Spleen (tissue), 11 donors: ENCODE results near the gene SLC39A11. TPM values are rescaled to one million over a fixed set of nuclear protein-coding genes. Genes with fewer than 3 reads are reported as not detected.

ENCODE experiments used
- DNase-seq: peaks from one replicate; pipeline ENCODE4 v3.0.0-alpha.2; 2020
- H3K27ac ChIP-seq, 8 donors: fragments of 200-600 bp; sonication (generic) in 7 of 8; 1 replicate in 4 of 8; 2 replicates in 4 of 8; pipeline versions ENCODE4 v1.5.0 to v1.8.0; 2016 to 2021; ENCODE audit warnings: inconsistent platforms in 4 of 8, mild to moderate bottlenecking in 4 of 8, moderate library complexity in 1 of 8
- H3K27me3 ChIP-seq, 7 donors: fragments of 200-600 bp; sonication (generic) in 6 of 7; replicated peaks in 1 of 7; 1 replicate in 4 of 7; 2 replicates in 3 of 7; pipeline versions ENCODE4 v1.5.0 to v1.8.0; 2016 to 2021; ENCODE audit warnings: inconsistent platforms in 3 of 7, mild to moderate bottlenecking in 1 of 7
- H3K36me3 ChIP-seq, 6 donors: fragments of 200-600 bp; sonication (generic) in 5 of 6; 1 replicate in 4 of 6; 2 replicates in 2 of 6; pipeline versions ENCODE4 v1.5.0 to v1.8.0; 2016 to 2021; ENCODE audit warnings: inconsistent platforms in 2 of 6
- H3K4me1 ChIP-seq, 6 donors: fragments of 200-600 bp; sonication (generic) in 5 of 6; 1 replicate in 3 of 6; 2 replicates in 3 of 6; pipeline versions ENCODE4 v1.5.0 to v1.8.0; 2016 to 2021; ENCODE audit warnings: inconsistent platforms in 3 of 6
- H3K4me3 ChIP-seq, 8 donors: fragments of 200-600 bp; sonication (generic) in 7 of 8; 1 replicate in 4 of 8; 2 replicates in 4 of 8; pipeline versions ENCODE4 v1.5.0 to v1.8.0; 2016 to 2021; ENCODE audit warnings: inconsistent platforms in 4 of 8, mild to moderate bottlenecking in 4 of 8, moderate library complexity in 2 of 8
- H3K9me3 ChIP-seq, 8 donors: fragments of 200-600 bp; sonication (generic) in 7 of 8; 1 replicate in 4 of 8; 2 replicates in 4 of 8; pipeline versions ENCODE4 v1.5.0 to v1.8.0; 2016 to 2021; ENCODE audit warnings: inconsistent platforms in 4 of 8
- POLR2A ChIP-seq, 3 donors: fragments of 450-650 bp; IDR thresholded peaks; one replicate each; pipeline ENCODE4 v1.5.1; 2017; ENCODE audit warnings: antibody characterized with exemption in 3 of 3, mild to moderate bottlenecking in 1 of 3
- POLR2AphosphoS5 ChIP-seq, 3 donors: sonication (generic); formaldehyde crosslinking; IDR thresholded peaks; one replicate each; pipeline ENCODE4 v1.5.1; 2017; ENCODE audit warnings: antibody characterized with exemption in 3 of 3
- WGBS, 5 donors: extraction: QIAGEN DNeasy Blood & Tissue Kit in 3 of 5; methylation state at CpG; one replicate each; pipeline versions ENCODE4 v1.1.5 to v1.1.7; 2013 to 2018; 5-methylcytosine and 5-hydroxymethylcytosine counted together
- intact Hi-C: fragments of 100-400 bp; cut with DNase I; formaldehyde crosslinking; loops from one replicate; pipeline ENCODE4 v1.15.0; 2023; ENCODE audit warnings: low total_unique reads
- polyA plus RNA-seq, 3 donors: library from polyadenylated mRNA; stranded (reverse); fragments of 200-250 nt; gene quantifications; one replicate each; pipeline ENCODE4 v1.2.1, GENCODE V29; 2013
- total RNA-seq, 7 donors: library from RNA; depleted of rRNA in 3 of 7; stranded (reverse); fragments of >200 nt in 3 of 7; fragmentation: NEBNext Ultra II Directional in 4 of 7; extraction: Animal tissue kit (Norgen Biotek cat#: 25700) in 4 of 7; gene quantifications; one replicate each; pipeline versions ENCODE4 v1.1.0 to v1.2.1, GENCODE V29; 2016 to 2021
- TF ChIP-seq, protein P1 (sequence below), 11 experiments: fragments of 200-600 bp in 7 of 11; fragments of 450-650 bp in 4 of 11; sonication (generic) in 4 of 11; IDR thresholded peaks in 8 of 11; conservative IDR thresholded peaks in 3 of 11; 1 replicate in 7 of 11; 2 replicates in 4 of 11; pipeline versions ENCODE4 v1.4.0 to v1.8.0; 2016 to 2021; ENCODE audit warnings: antibody characterized with exemption in 11 of 11, inconsistent platforms in 4 of 11, mild to moderate bottlenecking in 1 of 11
- donor health status: healthy with polysubstance abuse.
- donor health status: DM: no; HTN: no; CAD: no; lungs with moderate emphysema.
- donor health status: DM: no; HTN: no; CAD: no.
- donor health status: Bipolar disorder and iron deficiency.
- donor health status: healthy.
- donor health status: DM: no; HTN: no; CAD: no.
- donor health status: DM: yes; HTN: yes; CAD: no.

Gene SLC39A11
- total and polyA plus RNA-seq, 10 donors = 4.1 to 45.2 (median 27.8) TPM

DNA sequence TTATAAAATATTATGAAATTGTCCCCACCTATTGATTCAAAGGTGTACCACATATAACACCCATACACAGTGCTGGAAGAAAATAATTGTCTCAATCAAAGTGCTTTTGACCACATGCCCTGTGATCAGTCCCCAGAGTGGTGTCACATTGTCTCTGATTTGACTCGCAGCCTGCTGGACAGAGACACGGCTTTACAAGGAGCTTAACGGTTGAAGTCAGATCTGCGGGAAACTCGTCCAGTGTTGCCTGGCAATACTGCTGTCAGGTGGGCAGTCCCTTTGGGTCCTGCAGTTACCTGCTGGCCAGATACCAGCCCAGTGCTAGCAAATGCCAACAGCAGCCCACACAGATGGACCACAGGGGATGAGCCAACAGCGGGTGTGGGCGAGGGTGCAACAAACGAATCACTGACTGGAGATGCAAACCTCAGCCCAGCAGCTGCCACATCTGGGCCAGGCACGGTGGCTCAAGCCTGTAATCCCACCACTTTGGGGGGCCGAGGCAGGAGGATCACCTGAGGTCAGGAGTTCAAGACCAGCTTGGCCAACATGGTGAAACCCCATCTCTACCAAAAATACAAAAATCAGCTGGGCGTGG is 46.2 kb upstream of the SLC39A11 start:
- peaks cover 0 to 33% (median 12%) of the 10 kb centered on the region in 6 donors for H3K4me1 ChIP-seq
- H3K4me3 ChIP-seq = no peak overlapping the region
- no peaks in the 10 kb centered on the region for H3K36me3 ChIP-seq
- H3K9me3 ChIP-seq = no peaks in the 10 kb centered on the region
- TF ChIP-seq POLR2AphosphoS5 (IDR thresholded peaks at IDR 0.05) (no peak), POLR2A (IDR thresholded peaks at IDR 0.05) (no peak)
- TF ChIP-seq, protein P1, sequence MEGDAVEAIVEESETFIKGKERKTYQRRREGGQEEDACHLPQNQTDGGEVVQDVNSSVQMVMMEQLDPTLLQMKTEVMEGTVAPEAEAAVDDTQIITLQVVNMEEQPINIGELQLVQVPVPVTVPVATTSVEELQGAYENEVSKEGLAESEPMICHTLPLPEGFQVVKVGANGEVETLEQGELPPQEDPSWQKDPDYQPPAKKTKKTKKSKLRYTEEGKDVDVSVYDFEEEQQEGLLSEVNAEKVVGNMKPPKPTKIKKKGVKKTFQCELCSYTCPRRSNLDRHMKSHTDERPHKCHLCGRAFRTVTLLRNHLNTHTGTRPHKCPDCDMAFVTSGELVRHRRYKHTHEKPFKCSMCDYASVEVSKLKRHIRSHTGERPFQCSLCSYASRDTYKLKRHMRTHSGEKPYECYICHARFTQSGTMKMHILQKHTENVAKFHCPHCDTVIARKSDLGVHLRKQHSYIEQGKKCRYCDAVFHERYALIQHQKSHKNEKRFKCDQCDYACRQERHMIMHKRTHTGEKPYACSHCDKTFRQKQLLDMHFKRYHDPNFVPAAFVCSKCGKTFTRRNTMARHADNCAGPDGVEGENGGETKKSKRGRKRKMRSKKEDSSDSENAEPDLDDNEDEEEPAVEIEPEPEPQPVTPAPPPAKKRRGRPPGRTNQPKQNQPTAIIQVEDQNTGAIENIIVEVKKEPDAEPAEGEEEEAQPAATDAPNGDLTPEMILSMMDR (IDR thresholded peaks at IDR 0.05 in 8 of 11, conservative IDR thresholded peaks at IDR 0.05 in 3 of 11) = no peak
- DNase-seq = no peak
- 75 to 82% (median 79%) methylated on average over 10 to 11 of the region's 11 CpGs for WGBS, 5 donors
- intact Hi-C loops = no loop called here
- H3K27me3 ChIP-seq = peaks cover 0 to 5% (median 0%) of the 10 kb centered on the region in 7 donors
- H3K27ac ChIP-seq = no peak overlapping the region

DNA sequence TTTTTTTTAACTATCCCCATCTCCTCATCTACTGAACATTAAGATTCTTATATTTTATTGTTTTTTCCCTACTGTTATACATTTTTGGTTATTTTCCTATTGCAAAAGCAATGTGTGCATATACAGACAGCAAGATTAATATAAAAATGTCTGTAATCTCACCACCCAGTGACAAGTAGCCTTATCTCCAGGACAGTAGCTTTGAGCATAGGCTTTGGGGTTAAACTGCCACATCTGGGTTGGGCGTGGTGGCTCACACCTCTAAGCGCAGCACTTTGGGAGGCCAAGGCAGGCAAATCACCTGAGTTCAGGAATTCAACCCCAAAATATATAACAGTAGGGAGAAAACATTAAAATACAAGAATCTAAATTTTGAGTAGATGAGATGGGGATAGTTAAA is 44.9 kb upstream of the SLC39A11 start:
- 87 to 93% (median 91%) methylated on average over 2 of the region's 2 CpGs for WGBS, 5 donors
- no peak for DNase-seq
- TF ChIP-seq POLR2A (IDR thresholded peaks at IDR 0.05) (no peak), POLR2AphosphoS5 (IDR thresholded peaks at IDR 0.05) (no peak)
- TF ChIP-seq, protein P1 (IDR thresholded peaks at IDR 0.05 in 8 of 11, conservative IDR thresholded peaks at IDR 0.05 in 3 of 11) = no peak
- Histone ChIP-seq H3K27me3 (peaks cover 0 to 5% (median 0%) of the 10 kb centered on the region in 7 donors), H3K36me3 (no peaks in the 10 kb centered on the region), H3K27ac (no peak overlapping the region), H3K4me1 (peaks cover 0 to 23% (median 5%) of the 10 kb centered on the region in 6 donors), H3K9me3 (no peaks in the 10 kb centered on the region), H3K4me3 (no peak overlapping the region)
- intact Hi-C loops = no loop called here

DNA sequence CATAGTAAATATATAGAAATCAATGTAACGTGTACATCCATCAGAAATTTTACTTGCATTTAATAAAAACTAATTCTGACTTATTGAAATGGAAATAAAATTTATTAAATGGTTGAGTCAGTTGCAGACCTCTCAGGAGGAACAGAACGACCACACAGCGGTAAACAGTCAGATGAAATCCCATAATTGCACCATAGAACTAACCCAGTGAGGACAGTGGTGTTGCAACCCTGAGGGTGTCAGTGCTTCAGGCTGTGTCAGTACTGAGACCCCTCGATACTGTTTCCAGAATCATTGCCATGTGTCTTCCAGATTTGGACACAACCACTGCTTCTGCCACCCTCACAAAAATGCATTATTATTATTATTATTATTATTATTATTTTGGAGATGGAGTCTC is 43.3 kb upstream of the SLC39A11 start:
- intact Hi-C loops = no loop called here
- H3K9me3 ChIP-seq = no peaks in the 10 kb centered on the region
- no peak overlapping the region for H3K27ac ChIP-seq
- no peak for TF ChIP-seq POLR2A (IDR thresholded peaks at IDR 0.05)
- TF ChIP-seq, protein P1 (IDR thresholded peaks at IDR 0.05 in 8 of 11, conservative IDR thresholded peaks at IDR 0.05 in 3 of 11) = no peak
- TF ChIP-seq POLR2AphosphoS5 (IDR thresholded peaks at IDR 0.05) = no peak
- peaks cover 0 to 5% (median 0%) of the 10 kb centered on the region in 7 donors for H3K27me3 ChIP-seq
- 55 to 96% (median 70%) methylated on average over 4 of the region's 4 CpGs for WGBS, 5 donors
- no peaks in the 10 kb centered on the region for H3K36me3 ChIP-seq
- no peak overlapping the region for H3K4me3 ChIP-seq
- H3K4me1 ChIP-seq = peaks cover 0 to 17% (median 4%) of the 10 kb centered on the region in 6 donors
- no peak for DNase-seq

DNA sequence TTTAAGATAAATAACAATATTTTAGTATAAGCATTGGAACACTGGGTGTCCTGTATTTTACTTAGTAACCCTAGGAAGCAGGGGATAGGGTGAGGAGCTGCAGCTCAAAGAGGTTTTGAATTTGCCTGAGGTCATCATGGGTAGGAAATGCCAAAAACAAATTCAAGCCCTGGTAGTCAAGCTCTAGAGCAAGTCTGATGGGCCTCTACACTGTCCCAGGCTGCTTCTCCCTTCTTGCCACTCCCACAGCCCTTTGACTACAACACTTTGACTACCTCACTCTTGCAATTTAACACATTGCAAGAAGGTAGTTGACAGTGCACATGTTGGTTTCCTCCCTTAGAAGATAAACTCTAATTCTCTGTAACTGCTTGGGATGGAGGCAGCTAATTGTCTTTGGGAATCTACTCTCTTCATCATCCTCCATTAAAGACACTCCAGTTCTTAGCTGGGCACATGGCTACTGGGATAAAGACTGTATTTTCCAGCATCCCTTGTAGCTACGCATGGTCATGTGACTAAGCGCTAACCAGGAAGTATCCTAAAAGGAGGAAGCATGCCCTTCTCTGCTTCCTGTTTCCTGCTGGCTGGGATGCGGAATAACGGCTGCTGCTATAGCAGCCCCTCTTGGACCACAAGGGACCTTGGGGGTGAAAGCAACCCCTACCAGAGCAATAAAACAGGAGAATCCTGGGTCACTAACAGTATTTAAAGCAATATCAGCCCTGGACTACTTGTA is 41.6 kb upstream of the SLC39A11 start:
- 21 to 48% (median 29%) methylated on average over 4 of the region's 4 CpGs for WGBS, 5 donors
- intact Hi-C loops = no loop called here
- peaks cover 0 to 13% (median 2%) of the 10 kb centered on the region in 6 donors for H3K4me1 ChIP-seq
- no peak overlapping the region for H3K4me3 ChIP-seq
- H3K27me3 ChIP-seq = peaks cover 0 to 5% (median 0%) of the 10 kb centered on the region in 7 donors
- TF ChIP-seq POLR2AphosphoS5 (IDR thresholded peaks at IDR 0.05) = no peak
- TF ChIP-seq, protein P1 (IDR thresholded peaks at IDR 0.05 in 8 of 11, conservative IDR thresholded peaks at IDR 0.05 in 3 of 11) = no peak
- no peak for TF ChIP-seq POLR2A (IDR thresholded peaks at IDR 0.05)
- no peak for DNase-seq
- H3K36me3 ChIP-seq = no peaks in the 10 kb centered on the region
- H3K9me3 ChIP-seq = no peaks in the 10 kb centered on the region
- peak overlapping the region in 1 of 8 donors; percentile 31 for H3K27ac ChIP-seq
